ENCODE results near the gene PIH1D2. TPM values are rescaled to one million over a fixed set of nuclear protein-coding genes. Genes with fewer than 3 reads are reported as not detected.

Gene PIH1D2
- total and polyA plus RNA-seq, 2 donors (not counting 3 experiments of a cell fraction or from before 2014, with no cell fraction given), result 0.51 to 1.3 TPM

DNA sequence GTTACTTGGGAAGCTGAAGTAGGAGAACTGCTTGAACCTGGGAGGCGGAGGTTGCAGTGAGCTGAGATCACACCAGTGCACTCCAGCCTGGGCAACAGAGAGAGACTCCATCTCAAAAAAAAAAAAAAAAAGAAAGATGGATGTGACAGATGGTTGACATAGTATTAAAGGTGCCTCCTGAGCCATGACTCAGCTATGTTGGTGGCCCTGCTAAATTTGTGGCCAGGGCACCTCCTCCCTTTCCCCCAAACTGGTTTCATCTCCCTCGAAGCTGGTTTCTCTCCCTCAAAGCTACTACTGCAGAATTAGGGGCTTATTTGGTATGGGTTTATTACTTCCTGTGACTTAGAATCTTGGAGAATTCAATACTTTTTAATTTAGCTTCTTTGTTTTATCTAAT, 44.4 kb upstream of the PIH1D2 start:
- ChIA-PET CTCF (no interaction called here), POLR2A (no interaction called here)

GRCh38 chr11:112115386-112115785, 41.6 kb upstream of the PIH1D2 start:
- Histone ChIP-seq H3K4me3 (replicated peaks in 1 of 3; ENCODE audit: insufficient read depth in 1 of 3, low read depth in 1 of 3, low read length in 3 of 3) (no peak overlapping the region), H3K27ac (ENCODE audit: insufficient read depth, low read depth, low read length) (no peak overlapping the region), H3K79me2 (ENCODE audit: control insufficient read depth, insufficient read depth, low read length) (no peaks in the 10 kb centered on the region), H3K9me3 (replicated peaks; ENCODE audit: control insufficient read depth, insufficient read depth, low read length) (no peaks in the 10 kb centered on the region), H3K4me2 (ENCODE audit: insufficient read depth, low read length) (no peak overlapping the region), H4K20me1 (replicated peaks; ENCODE audit: control insufficient read depth, extremely low read depth, insufficient read depth, low read length) (no peaks in the 10 kb centered on the region), H3K9ac (replicated peaks; ENCODE audit: extremely low read depth, insufficient read depth, low read length) (no peak overlapping the region), H3K27me3 (ENCODE audit: control insufficient read depth in 2 of 2, insufficient read depth in 2 of 2, low read length in 2 of 2) (no peaks in the 10 kb centered on the region), H3K9me1 (replicated peaks; ENCODE audit: control insufficient read depth, extremely low read depth, insufficient read depth, low read length) (no peaks in the 10 kb centered on the region), H2AFZ (ENCODE audit: low read depth, low read length) (no peak overlapping the region), H3K4me1 (ENCODE audit: control insufficient read depth, extremely low read depth, insufficient read depth, low read length) (peaks cover 11% of the 10 kb centered on the region), H3K36me3 (ENCODE audit: control insufficient read depth in 2 of 2, extremely low read depth in 1 of 2, insufficient read depth in 2 of 2, low read length in 2 of 2) (no peaks in the 10 kb centered on the region)
- FAIRE-seq, result no peak
- ChIA-PET POLR2A (no interaction called here), CTCF (interaction anchor here (3.2 to 6.6 kb wide), 6 partner anchors 12 to 165 kb away, joined by 18 to 150 read pairs (median 48); partner anchors contain the start of gene BCO2)
- BruUV-seq (replicated peaks), result no TSS peak
- no peak for DNase-seq (ENCODE audit: low read depth, low spot score)
- intact Hi-C loops (cut with micrococcal nuclease), result no loop called here
- TF ChIP-seq POLR2AphosphoS5 (IDR thresholded peaks at IDR 0.05; ENCODE audit: insufficient read depth, low read depth, low read length) (no peak), JUN (IDR thresholded peaks at IDR 0.05; ENCODE audit: borderline replicate concordance, insufficient read depth, insufficient read length, low read depth) (no peak)
- dilution Hi-C loops (cut with MboI; ENCODE audit: extremely low pct_ligation_motif_present, low sequenced_read_pairs), result no loop called here

More for the DNA sequence above, 44.4 kb upstream of the PIH1D2 start:
- Histone ChIP-seq H4K20me1 (replicated peaks; ENCODE audit: control insufficient read depth, extremely low read depth, insufficient read depth, low read length) (no peaks in the 10 kb centered on the region), H3K9me3 (replicated peaks; ENCODE audit: control insufficient read depth, insufficient read depth, low read length) (no peaks in the 10 kb centered on the region), H3K27me3 (ENCODE audit: control insufficient read depth in 2 of 2, insufficient read depth in 2 of 2, low read length in 2 of 2) (no peaks in the 10 kb centered on the region), H3K27ac (ENCODE audit: insufficient read depth, low read depth, low read length) (no peak overlapping the region), H3K9me1 (replicated peaks; ENCODE audit: control insufficient read depth, extremely low read depth, insufficient read depth, low read length) (no peaks in the 10 kb centered on the region), H3K4me1 (ENCODE audit: control insufficient read depth, extremely low read depth, insufficient read depth, low read length) (peaks cover 22% of the 10 kb centered on the region), H3K4me2 (ENCODE audit: insufficient read depth, low read length) (no peak overlapping the region), H3K36me3 (ENCODE audit: control insufficient read depth in 2 of 2, extremely low read depth in 1 of 2, insufficient read depth in 2 of 2, low read length in 2 of 2) (no peaks in the 10 kb centered on the region), H3K9ac (replicated peaks; ENCODE audit: extremely low read depth, insufficient read depth, low read length) (no peak overlapping the region), H3K79me2 (ENCODE audit: control insufficient read depth, insufficient read depth, low read length) (no peaks in the 10 kb centered on the region), H3K4me3 (replicated peaks in 1 of 3; ENCODE audit: insufficient read depth in 1 of 3, low read depth in 1 of 3, low read length in 3 of 3) (no peak overlapping the region), H2AFZ (ENCODE audit: low read depth, low read length) (no peak overlapping the region)
- TF ChIP-seq, protein P1, sequence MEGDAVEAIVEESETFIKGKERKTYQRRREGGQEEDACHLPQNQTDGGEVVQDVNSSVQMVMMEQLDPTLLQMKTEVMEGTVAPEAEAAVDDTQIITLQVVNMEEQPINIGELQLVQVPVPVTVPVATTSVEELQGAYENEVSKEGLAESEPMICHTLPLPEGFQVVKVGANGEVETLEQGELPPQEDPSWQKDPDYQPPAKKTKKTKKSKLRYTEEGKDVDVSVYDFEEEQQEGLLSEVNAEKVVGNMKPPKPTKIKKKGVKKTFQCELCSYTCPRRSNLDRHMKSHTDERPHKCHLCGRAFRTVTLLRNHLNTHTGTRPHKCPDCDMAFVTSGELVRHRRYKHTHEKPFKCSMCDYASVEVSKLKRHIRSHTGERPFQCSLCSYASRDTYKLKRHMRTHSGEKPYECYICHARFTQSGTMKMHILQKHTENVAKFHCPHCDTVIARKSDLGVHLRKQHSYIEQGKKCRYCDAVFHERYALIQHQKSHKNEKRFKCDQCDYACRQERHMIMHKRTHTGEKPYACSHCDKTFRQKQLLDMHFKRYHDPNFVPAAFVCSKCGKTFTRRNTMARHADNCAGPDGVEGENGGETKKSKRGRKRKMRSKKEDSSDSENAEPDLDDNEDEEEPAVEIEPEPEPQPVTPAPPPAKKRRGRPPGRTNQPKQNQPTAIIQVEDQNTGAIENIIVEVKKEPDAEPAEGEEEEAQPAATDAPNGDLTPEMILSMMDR (IDR thresholded peaks at IDR 0.05; ENCODE audit: extremely low read depth in 1 of 2, insufficient read depth in 1 of 2, low read depth in 1 of 2, low read length in 2 of 2), result no peak
- TF ChIP-seq JUN (IDR thresholded peaks at IDR 0.05; ENCODE audit: borderline replicate concordance, insufficient read depth, insufficient read length, low read depth) (no peak), FOS (IDR thresholded peaks at IDR 0.05; ENCODE audit: borderline replicate concordance, insufficient read depth, low read length) (no peak), EZH2 (IDR thresholded peaks at IDR 0.05; ENCODE audit: borderline replicate concordance, low read depth, low read length, severe bottlenecking) (no peak), POLR2A (IDR thresholded peaks at IDR 0.05; ENCODE audit: low read depth, low read length) (no peak)
- TF ChIP-seq, protein P2, sequence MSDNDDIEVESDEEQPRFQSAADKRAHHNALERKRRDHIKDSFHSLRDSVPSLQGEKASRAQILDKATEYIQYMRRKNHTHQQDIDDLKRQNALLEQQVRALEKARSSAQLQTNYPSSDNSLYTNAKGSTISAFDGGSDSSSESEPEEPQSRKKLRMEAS (IDR thresholded peaks at IDR 0.05; ENCODE audit: insufficient read depth, insufficient read length), result no peak
- dilution Hi-C loops (cut with MboI; ENCODE audit: extremely low pct_ligation_motif_present, low sequenced_read_pairs), result no loop called here
- FAIRE-seq, result no peak
- BruUV-seq (replicated peaks), result no TSS peak
- intact Hi-C loops (cut with micrococcal nuclease), result no loop called here
- no peak for DNase-seq (ENCODE audit: low read depth, low spot score)

Measured in endothelial cell of umbilical vein (primary cell).